HepG2 (cell line): ENCODE measurements around the gene LURAP1L. TPM values are rescaled to one million over a fixed set of nuclear protein-coding genes. Genes with fewer than 3 reads are reported as not detected.

ENCODE experiments used
- ATAC-seq: fragments of 200-7000 bp; cut with Tn5 transposase; 3 replicates; pipeline ENCODE4 v1.9.1; 2020; ENCODE audit warnings: mild to moderate bottlenecking, moderate library complexity
- BruUV-seq: library from RNA; stranded (reverse); fragments of 400-500 nt; replicated peaks from 2 replicates; lab custom pipeline; 2021; lab: Mats Ljungman, UMichigan
- CTCF ChIA-PET: fragments of 300-600 bp; formaldehyde crosslinking; extraction: SDS; loops from one replicate; lab custom pipeline; 2021; ENCODE audit warnings: low total read pairs, inconsistent platforms, low intra/inter-chr PET ratio; lab: Yijun Ruan, JAX
- POLR2A ChIA-PET: fragments of 350-600 bp; sonication (Branson Sonifier 250); formaldehyde crosslinking; loops from one replicate; lab custom pipeline; 2020; ENCODE audit warnings: antibody characterized with exemption, inconsistent platforms; lab: Yijun Ruan, JAX
- DNase-seq: peaks from one replicate; pipeline ENCODE4 v3.0.0-alpha.2; 2015; ENCODE audit warnings: low spot score
- FAIRE-seq: peaks from 3 replicates; lab custom pipeline; 2011; peaks lifted over from hg19 to GRCh38; lab: Jason Lieb, UNC
- H2AFZ ChIP-seq: one replicate; pipeline ENCODE4 v1.6.1; 2011; ENCODE audit warnings: low read length, inconsistent platforms
- H3K27ac ChIP-seq: fragments of 300-600 bp; 3 replicates; pipeline ENCODE4 v1.8.0; 2011; ENCODE audit warnings: mixed run types, mild to moderate bottlenecking, mixed read lengths, low read length, inconsistent platforms; ENCODE audit not compliant: insufficient read depth; ENCODE audit errors: extremely low read length
- H3K27me3 ChIP-seq, 2 experiments: fragments of 200-600 bp in 1 of 2; 2 replicates in 1 of 2; 3 replicates in 1 of 2; pipeline versions ENCODE4 v1.6.0 to v1.8.0; 2011; ENCODE audit warnings: low read length in 2 of 2, mild to moderate bottlenecking in 2 of 2, moderate library complexity in 2 of 2, inconsistent platforms in 1 of 2; ENCODE audit not compliant: insufficient read depth in 2 of 2, control insufficient read depth in 1 of 2
- H3K36me3 ChIP-seq, 2 experiments: fragments of 200-600 bp in 1 of 2; replicated peaks in 1 of 2; 2 replicates in 1 of 2; 3 replicates in 1 of 2; pipeline versions ENCODE4 v1.5.1 to v1.8.0; 2011; ENCODE audit warnings: low read length in 2 of 2, inconsistent platforms in 1 of 2; ENCODE audit not compliant: insufficient read depth in 2 of 2, control insufficient read depth in 1 of 2
- H3K4me1 ChIP-seq: 2 replicates; pipeline ENCODE4 v1.5.1; 2012; ENCODE audit warnings: low read length, inconsistent platforms; ENCODE audit not compliant: insufficient read depth
- H3K4me2 ChIP-seq: 2 replicates; pipeline ENCODE4 v1.6.0; 2011; ENCODE audit warnings: low read depth, low read length, inconsistent platforms
- H3K4me3 ChIP-seq, 3 experiments: fragments of 200-600 bp in 1 of 3; sonication (generic), shearing (Covaris generic) in 1 of 3; replicated peaks in 1 of 3; 2 replicates each; pipeline ENCODE4 v1.5.1; 2011 to 2016; ENCODE audit warnings: low read length in 3 of 3, inconsistent platforms in 2 of 3, low read depth in 2 of 3, mild to moderate bottlenecking in 2 of 3, control low read depth in 1 of 3, mixed read lengths in 1 of 3; ENCODE audit not compliant: insufficient read depth in 1 of 3
- H3K79me2 ChIP-seq: one replicate; pipeline ENCODE4 v1.6.1; 2011; ENCODE audit warnings: low read length, inconsistent platforms; ENCODE audit not compliant: insufficient read depth
- H3K9ac ChIP-seq: 2 replicates; pipeline ENCODE4 v1.6.0; 2011; ENCODE audit warnings: mild to moderate bottlenecking, low read depth, low read length, inconsistent platforms; ENCODE audit not compliant: insufficient read depth
- H3K9me3 ChIP-seq: 2 replicates; pipeline ENCODE4 v1.5.1; 2012; ENCODE audit warnings: mild to moderate bottlenecking, low read length
- H4K20me1 ChIP-seq: 2 replicates; pipeline ENCODE4 v1.6.0; 2011; ENCODE audit warnings: inconsistent platforms, mild to moderate bottlenecking, low read length, moderate library complexity; ENCODE audit not compliant: insufficient read depth
- HDAC1 ChIP-seq: sonication (generic); formaldehyde crosslinking; IDR thresholded peaks from 2 replicates; pipeline ENCODE4 v1.5.1; 2020; ENCODE audit warnings: mild to moderate bottlenecking, missing genetic modification reagents
- HNRNPH1 ChIP-seq: fragments of 200-400 bp; formaldehyde crosslinking; optimal IDR thresholded peaks from 2 replicates; pipeline ENCODE3; 2017; ENCODE audit warnings: mild to moderate bottlenecking, low read depth, low read length
- HNRNPK ChIP-seq: fragments of 200-400 bp; formaldehyde crosslinking; IDR thresholded peaks from 2 replicates; pipeline ENCODE4 v1.6.1; 2018; ENCODE audit warnings: low read length, low read depth, moderate library complexity, mild to moderate bottlenecking; ENCODE audit not compliant: poor library complexity, severe bottlenecking
- MLLT10 ChIP-seq: sonication (generic); formaldehyde crosslinking; IDR thresholded peaks from 2 replicates; pipeline ENCODE4 v1.4.0; 2020; ENCODE audit warnings: missing genetic modification reagents
- PAWR ChIP-seq: sonication (generic); formaldehyde crosslinking; IDR thresholded peaks from 2 replicates; pipeline ENCODE4 v1.4.0; 2020; ENCODE audit warnings: missing genetic modification reagents, mild to moderate bottlenecking, borderline replicate concordance
- POLR2AphosphoS2 ChIP-seq: IDR thresholded peaks from 2 replicates; pipeline ENCODE4 v1.6.1; 2011; ENCODE audit warnings: low read depth, low read length, improper control_type of control experiment
- RAD21 ChIP-seq: fragments of 450-650 bp; formaldehyde crosslinking; IDR thresholded peaks from 2 replicates; pipeline ENCODE4 v1.5.0; 2020; ENCODE audit warnings: mild to moderate bottlenecking
- RFX3 ChIP-seq: IDR thresholded peaks from 2 replicates; pipeline ENCODE4 v1.6.1; 2016; ENCODE audit warnings: missing biosample characterization, missing genetic modification reagents
- SATB2 ChIP-seq: sonication (generic); formaldehyde crosslinking; IDR thresholded peaks from 2 replicates; pipeline ENCODE4 v1.5.0; 2020; ENCODE audit warnings: missing genetic modification reagents
- TCF7L2 ChIP-seq: IDR thresholded peaks from 2 replicates; pipeline ENCODE4 v1.6.1; 2011; ENCODE audit warnings: mild to moderate bottlenecking, low read depth, low read length, moderate library complexity
- TMF1 ChIP-seq: sonication (generic); formaldehyde crosslinking; IDR thresholded peaks from 2 replicates; pipeline ENCODE4 v1.8.1; 2022; ENCODE audit warnings: low read depth, missing genetic modification reagents
- ZKSCAN1 ChIP-seq: fragments of 150-350 bp; IDR thresholded peaks from 2 replicates; pipeline ENCODE4 v1.6.1; 2014; ENCODE audit warnings: low read length
- ZNF121 ChIP-seq: sonication (generic); formaldehyde crosslinking; IDR thresholded peaks from 2 replicates; pipeline ENCODE4 v1.5.0; 2020; ENCODE audit warnings: mild to moderate bottlenecking, missing genetic modification reagents
- ZNF317 ChIP-seq: sonication (generic); formaldehyde crosslinking; IDR thresholded peaks from 2 replicates; pipeline ENCODE4 v1.5.0; 2020; ENCODE audit warnings: mild to moderate bottlenecking, missing genetic modification reagents
- WGBS: methylation state at CpG from one replicate; pipeline ENCODE4 v1.1.6; 2017; ENCODE audit warnings: low lambda C conversion rate; 5-methylcytosine and 5-hydroxymethylcytosine counted together
- in situ Hi-C: cut with HindIII; loops from 2 replicates; pipeline ENCODE4 v1.10.0; 2017; ENCODE audit warnings: low pct_unique_long_range_greater_than_20kb; ENCODE audit not compliant: extremely low pct_ligation_motif_present
- intact Hi-C: fragments of 100-400 bp; cut with micrococcal nuclease; formaldehyde crosslinking; loops from one replicate; pipeline ENCODE4 v1.10.0; 2022; ENCODE audit not compliant: unreplicated experiment
- polyA plus RNA-seq, 8 experiments: library from polyadenylated mRNA; depleted of rRNA in 3 of 8; stranded (reverse) in 7 of 8; unstranded in 1 of 8; fragments of >200 nt; fragmentation: Illumina TruSeq in 4 of 8; extraction: Trizol in 4 of 8; gene quantifications; 2 replicates each; pipeline versions ENCODE4 v1.2.1 to v1.2.3, GENCODE V29; 2011 to 2016; ENCODE audit warnings: low read depth in 4 of 8, missing spikeins in 1 of 8, mixed read lengths in 1 of 8; ENCODE audit not compliant: insufficient read depth in 1 of 8
- total RNA-seq, 5 experiments: library from RNA; depleted of rRNA; stranded (reverse); fragments of >200 nt; fragmentation: Illumina TruSeq; extraction: Trizol; gene quantifications; 2 replicates each; pipeline ENCODE4 v1.2.3, GENCODE V29; 2016; ENCODE audit warnings: low read depth in 1 of 5
- TF ChIP-seq, protein P1 (sequence below): IDR thresholded peaks from 2 replicates; pipeline ENCODE4 v1.6.1; 2016
- TF ChIP-seq, protein P2 (sequence below): sonication (generic); formaldehyde crosslinking; conservative IDR thresholded peaks from 2 replicates; pipeline ENCODE4 v1.4.0; 2020; ENCODE audit warnings: missing genetic modification reagents

The LURAP1L gene
- total and polyA plus RNA-seq, 2 of the 13 experiments (the other 11 are each of a cell fraction or from before 2014, with no cell fraction given), result 6.7 to 16.6 TPM

DNA sequence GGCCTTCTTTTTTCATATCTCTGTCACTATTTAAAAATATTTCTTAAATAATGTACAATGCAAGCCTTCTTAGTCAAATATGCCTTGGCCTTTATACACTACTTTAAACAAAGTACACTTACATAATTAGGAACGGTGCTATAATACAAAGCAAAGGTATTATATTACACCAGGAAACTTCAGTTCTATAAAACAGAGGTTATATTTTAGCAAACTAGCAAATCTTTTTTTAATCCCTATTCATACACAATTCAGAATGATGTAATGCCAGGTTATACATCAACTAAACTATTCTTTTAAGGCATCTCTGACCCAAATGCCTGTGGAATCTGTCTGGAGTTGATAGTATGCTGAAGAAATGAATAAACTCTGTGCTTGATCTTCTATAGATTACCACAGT lies 10.7 kb upstream of the LURAP1L start:
- FAIRE-seq, result no peak
- no peaks in the 10 kb centered on the region for H4K20me1 ChIP-seq
- no peaks in the 10 kb centered on the region for H3K9me3 ChIP-seq
- no peak for DNase-seq
- TF ChIP-seq, protein P1, sequence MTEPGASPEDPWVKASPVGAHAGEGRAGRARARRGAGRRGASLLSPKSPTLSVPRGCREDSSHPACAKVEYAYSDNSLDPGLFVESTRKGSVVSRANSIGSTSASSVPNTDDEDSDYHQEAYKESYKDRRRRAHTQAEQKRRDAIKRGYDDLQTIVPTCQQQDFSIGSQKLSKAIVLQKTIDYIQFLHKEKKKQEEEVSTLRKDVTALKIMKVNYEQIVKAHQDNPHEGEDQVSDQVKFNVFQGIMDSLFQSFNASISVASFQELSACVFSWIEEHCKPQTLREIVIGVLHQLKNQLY (CRISPR knock-in tag), result no peak
- TF ChIP-seq RFX3 (no peak), MLLT10 (CRISPR knock-in tag) (no peak), HNRNPK (no peak), PAWR (CRISPR knock-in tag) (no peak), ZNF317 (no peak), TCF7L2 (no peak), TMF1 (CRISPR knock-in tag) (no peak), RAD21 (CRISPR knock-in tag) (no peak), ZNF121 (CRISPR knock-in tag) (no peak), SATB2 (no peak), HDAC1 (CRISPR knock-in tag) (no peak), HNRNPH1 (no peak), POLR2AphosphoS2 (no peak), ZKSCAN1 (no peak)
- TF ChIP-seq, protein P2, sequence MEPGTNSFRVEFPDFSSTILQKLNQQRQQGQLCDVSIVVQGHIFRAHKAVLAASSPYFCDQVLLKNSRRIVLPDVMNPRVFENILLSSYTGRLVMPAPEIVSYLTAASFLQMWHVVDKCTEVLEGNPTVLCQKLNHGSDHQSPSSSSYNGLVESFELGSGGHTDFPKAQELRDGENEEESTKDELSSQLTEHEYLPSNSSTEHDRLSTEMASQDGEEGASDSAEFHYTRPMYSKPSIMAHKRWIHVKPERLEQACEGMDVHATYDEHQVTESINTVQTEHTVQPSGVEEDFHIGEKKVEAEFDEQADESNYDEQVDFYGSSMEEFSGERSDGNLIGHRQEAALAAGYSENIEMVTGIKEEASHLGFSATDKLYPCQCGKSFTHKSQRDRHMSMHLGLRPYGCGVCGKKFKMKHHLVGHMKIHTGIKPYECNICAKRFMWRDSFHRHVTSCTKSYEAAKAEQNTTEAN (CRISPR knock-in tag), result no peak
- POLR2A ChIA-PET, result no interaction called here
- H3K27ac ChIP-seq, result no peak overlapping the region
- no peak overlapping the region for H2AFZ ChIP-seq
- 0% methylated on average over 1 of the region's 1 CpG for WGBS
- no TSS peak for BruUV-seq
- in situ Hi-C loops (no loop called here), intact Hi-C loops (no loop called here)
- no peaks in the 10 kb centered on the region for H3K79me2 ChIP-seq
- H3K27me3 ChIP-seq, result no peaks in the 10 kb centered on the region
- no peaks in the 10 kb centered on the region for H3K4me1 ChIP-seq
- no peak overlapping the region for H3K9ac ChIP-seq
- H3K4me2 ChIP-seq, result no peak overlapping the region
- H3K36me3 ChIP-seq, result no peaks in the 10 kb centered on the region
- no peak for ATAC-seq
- CTCF ChIA-PET, result no interaction called here
- no peak overlapping the region for H3K4me3 ChIP-seq
